GM19468 (cell line): ENCODE results near the gene DEXI.
"Not testable (repeated sequence)": the region's sequence is repeated elsewhere in the genome, so short reads cannot be mapped to it uniquely, and the experiment has no call there.

Experiments used
- ATAC-seq: cut with Tn5 transposase; IDR thresholded peaks from one replicate; pipeline ENCODE4 v1.9.1; 2021; ENCODE audit warnings: mild to moderate bottlenecking, moderate library complexity, moderate number of reproducible peaks; ENCODE audit not compliant: unreplicated experiment; ENCODE audit errors: extremely low read depth

DEXI gene

DNA sequence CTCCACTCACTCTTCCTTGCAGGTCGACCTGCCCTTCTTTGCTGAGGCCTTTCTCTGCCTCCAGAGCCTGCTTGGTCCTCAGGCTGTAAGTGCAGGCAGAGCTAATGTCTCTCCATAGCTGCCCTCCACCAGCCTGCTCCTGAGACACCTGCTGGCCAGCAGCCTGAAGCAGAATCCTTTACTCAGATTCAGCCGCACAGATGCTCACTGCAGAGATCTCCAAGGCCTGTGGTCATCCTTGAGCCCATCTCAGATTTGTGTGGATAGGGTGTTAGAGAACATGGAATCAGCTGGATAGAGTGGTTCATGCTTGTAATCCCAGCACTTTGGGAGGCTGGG lies 11.5 kb downstream of the DEXI start:
- no peak for ATAC-seq

DNA sequence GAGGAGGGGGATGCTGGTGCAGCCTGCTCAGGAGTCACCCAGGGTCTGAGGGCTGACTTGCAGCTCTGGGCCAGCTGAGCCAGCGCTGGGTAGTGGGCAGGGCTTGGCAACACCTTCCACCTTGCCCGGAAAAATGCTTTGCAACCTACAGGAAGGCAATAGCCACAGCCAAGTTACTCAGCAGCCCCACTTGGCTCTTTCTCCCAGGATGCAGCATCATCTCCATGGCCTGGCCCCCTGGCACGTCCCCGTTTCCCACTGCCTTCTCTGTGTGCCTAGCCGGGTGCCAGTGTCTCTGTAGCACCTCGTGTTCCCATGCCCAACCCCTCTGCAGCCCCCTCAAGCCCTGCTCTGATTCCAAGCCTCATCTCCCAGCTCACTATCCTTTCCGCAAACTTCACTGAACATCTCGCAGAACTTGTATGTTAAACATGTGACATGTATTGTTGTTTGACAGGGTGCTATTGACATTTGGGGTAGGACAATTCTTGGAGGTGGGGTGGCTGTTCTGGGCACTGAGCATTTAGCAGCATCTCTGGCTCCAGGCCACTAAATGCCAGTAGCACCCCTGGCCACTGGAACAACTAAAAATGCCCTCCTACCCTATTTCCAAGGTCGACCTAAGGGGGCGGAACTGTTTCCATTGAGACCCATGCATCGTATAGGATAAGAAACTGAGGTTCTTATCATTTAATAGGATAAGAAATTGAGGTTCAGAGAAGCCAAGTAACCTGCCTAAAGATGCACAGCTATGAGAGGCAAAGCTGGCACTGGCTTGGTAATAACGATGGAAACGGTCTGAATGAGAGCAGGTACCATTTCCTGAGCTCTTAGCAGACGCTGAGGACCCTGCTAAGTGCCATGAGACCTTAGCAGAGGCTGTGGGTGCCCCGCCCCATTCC lies 12.2 kb downstream of the DEXI start:
- ATAC-seq = no peak

DNA sequence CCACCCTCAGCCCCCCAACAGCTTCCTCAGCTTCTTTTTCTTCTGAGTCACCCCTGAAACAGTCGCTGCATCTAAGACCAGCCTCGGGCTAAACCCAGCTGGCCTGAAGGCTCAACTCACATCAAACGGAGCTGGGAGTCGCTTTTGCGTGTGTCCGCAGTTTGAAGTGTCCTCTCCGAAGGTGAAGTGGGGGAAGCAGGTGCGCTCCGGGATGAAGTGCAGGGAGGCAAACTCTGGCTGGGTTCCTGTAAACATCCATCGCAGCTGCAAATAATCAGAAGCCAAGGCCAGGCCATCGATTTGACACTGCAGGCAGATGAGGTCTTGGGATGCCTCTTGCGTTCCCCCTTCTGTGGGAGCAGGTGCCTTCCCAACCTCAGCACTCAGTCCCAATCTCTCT lies 13.2 kb downstream of the DEXI start:
- ATAC-seq = not testable (repeated sequence)

DNA sequence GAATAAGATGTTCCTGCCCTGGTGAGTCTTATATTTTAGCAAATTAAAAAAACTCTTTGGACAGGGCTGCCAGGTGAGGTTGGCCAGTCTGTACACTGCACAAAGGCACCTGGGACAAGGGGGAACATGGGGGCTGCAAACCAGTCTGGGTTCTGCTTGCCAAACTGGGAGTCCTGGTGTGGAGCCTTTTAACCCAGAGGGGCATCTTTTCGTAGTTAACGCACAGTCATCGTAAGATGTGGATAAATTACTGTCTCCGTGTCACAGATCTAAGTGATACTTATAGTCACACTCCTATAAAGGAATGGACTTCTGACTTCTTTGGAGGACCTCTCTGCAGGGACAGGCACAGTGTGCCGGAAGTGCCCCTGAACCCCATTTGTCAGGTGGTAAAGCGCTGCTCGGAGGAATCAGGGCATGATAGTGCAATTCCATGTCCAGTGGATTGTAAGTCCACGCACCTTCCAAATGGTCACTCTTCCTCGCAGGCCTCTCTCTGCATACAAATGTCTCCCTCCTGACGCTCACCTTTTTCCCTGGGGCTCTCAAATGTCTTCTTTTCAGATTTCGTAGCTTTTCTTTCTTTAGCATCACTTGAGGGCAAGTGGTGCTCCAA lies 14.7 kb downstream of the DEXI start:
- ATAC-seq = no peak

DNA sequence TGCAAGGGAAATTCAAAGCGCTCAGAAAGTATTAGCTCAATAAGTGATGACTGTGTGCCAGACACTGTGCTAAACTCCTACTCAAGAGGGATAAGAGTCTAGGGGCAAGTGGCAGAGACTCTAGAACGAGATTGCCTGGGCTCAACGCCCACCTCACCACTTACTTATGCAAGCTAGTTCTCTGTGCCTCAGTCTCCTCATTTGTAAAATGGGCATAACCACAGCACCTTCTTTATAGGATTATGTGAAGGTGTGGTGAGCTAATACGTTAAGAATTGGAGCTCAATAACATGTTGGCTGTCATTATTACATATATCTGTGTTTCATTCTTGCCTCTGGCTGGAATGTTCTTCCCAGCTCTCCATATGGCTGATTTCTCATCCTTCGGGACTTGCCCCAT lies 15.4 kb downstream of the DEXI start:
- no peak for ATAC-seq

DNA sequence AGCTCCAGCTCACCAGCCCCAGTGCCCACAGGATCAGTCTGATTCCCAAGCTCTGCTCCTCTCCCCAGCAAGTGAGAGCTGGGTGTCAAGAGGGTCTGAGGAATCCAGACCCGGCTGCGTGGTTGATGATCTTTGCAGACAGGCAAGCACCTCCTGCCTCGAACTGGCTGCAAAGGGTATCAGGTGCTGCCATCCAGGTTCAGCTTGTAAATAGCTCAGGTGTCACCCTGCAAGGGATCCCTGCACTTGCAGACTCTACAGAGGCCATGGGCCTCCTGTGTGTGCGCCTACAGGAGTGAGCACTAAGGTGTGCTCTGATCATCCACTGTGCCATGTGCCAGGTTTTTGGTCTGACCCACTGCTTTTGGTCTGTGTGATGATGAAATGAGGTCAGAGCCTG lies 16.2 kb downstream of the DEXI start:
- ATAC-seq = no peak

DNA sequence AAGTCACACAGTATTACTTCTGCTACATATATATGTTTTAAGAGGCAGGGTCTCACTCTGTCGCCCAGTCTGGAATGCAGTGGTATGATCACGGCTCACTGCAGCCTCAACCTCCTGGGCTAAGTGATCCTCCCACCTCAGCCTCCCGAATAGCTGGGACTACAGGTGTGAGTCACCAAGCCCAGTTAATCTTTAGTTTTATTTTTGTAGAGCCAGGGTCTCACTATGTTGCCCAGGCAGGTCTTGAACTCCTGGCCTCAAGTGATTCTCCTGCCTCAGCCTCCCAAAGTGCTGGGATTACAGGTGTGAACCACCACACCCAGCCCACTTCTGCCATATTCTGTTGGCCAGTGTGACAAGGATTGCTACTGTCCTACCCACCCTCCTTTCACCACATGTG lies 17.0 kb downstream of the DEXI start:
- not testable (repeated sequence) for ATAC-seq

DNA sequence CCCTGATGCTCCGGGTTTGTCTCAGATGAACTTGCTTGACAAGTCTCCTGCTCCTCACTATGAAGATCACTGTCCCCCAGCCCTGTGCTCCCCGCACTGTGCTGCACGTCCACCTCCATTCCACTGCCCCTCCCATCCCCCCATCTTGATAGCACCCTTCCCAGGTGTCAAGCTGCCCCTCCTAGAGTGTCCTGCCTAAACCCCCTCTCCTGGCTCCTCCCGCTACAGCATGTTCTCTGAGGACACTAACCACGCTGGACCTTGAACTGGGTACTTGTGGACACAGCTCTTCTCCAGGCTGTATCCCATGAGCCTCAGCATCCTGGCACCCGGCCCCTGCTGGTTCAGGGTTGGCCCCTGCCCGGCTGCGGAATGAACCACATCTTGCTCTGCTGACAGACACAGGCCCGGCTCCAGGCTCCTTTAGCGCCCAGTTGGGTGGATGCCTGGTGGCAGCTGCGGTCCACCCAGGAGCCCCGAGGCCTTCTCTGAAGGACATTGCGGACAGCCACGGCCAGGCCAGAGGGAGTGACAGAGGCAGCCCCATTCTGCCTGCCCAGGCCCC lies 18.5 kb downstream of the DEXI start:
- ATAC-seq = no peak

DNA sequence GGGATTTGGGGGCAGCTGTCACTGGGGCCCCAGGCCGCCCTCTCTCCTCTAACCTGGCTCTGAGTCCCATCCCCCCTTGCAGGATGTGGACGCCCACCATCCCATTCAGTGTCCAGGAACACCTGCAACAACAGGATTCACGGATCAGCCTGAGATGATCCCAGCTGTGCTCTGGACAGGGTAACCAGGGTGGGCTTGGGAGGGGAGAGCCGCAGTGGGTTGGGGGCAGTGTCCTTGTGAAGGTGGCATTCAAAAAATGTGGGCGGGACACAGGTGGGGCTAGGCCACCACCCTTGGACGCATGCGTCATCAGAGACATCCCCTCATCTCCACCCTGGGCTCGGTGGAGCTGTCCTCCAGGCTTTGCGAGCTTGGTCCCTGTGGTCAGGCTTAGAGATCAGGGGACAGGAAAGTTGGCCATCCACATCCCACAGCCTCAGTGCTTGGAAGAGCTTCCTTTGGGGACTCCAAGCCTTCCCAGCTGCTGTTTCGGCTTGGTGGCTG lies 19.1 kb downstream of the DEXI start:
- ATAC-seq = no peak

DNA sequence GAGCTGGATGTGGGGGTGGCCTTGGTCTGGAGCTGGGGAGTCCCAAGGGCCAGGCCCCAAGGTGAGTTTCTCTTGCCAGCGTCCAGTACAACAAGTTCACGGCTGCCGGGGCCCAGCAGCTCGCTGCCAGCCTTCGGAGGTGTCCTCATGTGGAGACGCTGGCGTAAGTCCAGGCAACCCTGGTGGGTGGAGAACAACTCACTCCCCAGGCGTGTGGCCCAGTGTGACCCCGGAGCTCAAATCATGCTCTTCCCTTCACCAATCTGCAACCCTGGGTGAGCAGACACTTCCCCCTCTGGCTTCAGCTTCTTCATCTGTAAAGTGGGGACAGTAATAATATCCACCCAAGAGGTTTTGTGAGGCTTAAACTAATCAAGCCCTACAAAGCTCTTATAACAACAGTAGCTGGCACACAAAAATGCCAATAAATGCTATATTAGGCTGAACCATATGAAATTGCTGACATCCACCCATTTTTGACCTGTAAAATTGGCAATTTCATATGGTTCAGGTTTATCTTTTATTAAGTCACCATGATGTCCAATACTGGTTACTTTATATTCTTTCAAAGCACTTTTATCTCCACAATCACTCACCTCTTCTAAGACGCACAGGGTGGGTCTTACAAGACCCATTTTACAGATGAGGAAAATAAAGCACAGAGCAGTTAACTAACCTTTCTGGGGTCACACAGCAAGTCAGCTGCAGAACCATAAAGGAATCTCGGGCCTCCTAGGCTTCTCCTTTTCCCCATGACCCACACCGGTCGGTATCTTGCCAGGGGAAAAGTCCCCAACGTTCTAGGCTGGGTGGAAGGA lies 19.7 kb downstream of the DEXI start:
- ATAC-seq = no peak

DNA sequence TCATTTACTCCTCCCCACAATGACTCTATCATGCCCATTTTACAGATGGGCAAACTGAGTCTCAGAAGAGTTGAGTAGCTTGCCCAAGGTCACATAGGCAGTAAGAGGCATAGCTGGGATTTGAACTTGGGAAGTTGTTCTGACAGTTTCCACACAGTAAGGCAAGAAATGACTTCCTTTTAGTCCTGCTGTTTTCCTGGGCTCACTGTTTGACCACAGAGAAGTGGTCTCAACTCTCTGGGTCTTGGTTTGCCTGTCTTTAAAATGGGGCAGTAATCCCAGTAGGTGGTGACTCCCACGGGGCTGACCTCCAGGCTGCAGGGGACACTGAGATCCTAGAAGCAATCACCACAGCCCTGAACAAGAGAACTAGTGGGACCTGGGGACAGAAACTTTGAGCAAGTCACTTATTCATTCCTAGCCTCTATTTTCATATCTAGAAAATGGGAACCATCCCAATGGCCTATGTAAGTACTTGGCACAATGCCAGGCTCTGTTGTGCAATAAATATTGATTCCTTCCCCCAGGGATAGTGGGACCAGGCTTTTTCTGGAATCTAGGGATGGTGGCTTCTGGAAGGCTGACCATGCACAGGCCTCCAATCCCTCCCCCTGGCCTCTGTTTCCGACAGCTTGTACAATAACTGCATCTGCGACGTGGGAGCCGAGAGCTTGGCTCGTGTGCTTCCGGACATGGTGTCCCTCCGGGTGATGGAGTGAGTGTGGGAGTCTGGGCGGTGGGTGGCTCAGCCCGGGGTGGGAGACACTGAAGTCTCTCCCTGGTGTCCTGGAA lies 20.5 kb downstream of the DEXI start:
- ATAC-seq = no peak

DNA sequence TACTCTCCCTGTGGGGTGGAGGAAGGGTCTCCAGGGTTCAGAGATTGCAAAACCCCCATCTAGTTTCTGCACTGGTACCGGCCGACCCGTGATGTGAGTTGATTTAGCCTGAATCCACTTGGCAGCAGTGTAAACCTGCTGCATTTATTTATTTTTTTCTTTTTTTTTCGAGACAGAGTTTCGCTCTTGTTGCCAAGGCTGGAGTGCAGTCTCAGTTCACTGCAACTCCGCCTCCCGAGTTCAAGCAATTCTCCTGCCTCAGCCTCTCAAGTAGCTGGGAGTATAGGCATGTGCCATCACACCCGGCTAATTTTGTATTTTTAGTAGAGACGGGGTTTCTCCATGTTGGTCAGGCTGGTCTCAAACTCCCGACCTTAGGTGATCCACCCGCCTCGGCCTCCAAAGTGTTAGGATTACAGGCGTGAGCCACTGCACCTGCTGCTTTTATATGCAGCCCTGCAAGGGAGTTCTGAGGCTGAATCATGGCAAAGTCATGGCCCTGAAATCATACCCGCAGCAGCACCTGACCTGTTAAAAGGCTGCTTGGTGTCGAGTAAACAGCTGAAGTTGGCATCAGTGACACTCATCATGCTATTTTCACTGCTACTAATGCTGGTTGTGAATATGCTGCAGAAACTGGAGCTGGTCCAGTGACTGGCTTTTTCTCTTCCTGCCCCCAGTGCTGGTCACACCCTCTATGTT lies 21.4 kb downstream of the DEXI start:
- no peak for ATAC-seq

DNA sequence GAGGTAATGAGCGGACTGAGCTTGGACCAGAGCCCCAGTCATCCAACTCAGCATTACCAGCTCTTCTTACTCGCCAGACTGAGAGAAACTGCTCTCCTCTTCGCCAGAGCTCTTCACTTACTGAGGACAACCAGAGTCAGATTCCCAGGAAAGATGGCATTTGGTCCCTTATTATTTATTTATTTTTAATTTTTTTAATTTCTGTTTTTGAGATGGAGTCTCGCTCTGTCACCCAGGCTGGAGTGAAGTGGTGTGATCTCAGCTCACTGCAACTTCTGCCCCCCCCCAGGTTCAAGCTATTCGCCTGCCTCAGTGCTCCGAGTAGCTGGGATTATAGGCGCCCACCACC lies 23.3 kb downstream of the DEXI start:
- no peak for ATAC-seq

DNA sequence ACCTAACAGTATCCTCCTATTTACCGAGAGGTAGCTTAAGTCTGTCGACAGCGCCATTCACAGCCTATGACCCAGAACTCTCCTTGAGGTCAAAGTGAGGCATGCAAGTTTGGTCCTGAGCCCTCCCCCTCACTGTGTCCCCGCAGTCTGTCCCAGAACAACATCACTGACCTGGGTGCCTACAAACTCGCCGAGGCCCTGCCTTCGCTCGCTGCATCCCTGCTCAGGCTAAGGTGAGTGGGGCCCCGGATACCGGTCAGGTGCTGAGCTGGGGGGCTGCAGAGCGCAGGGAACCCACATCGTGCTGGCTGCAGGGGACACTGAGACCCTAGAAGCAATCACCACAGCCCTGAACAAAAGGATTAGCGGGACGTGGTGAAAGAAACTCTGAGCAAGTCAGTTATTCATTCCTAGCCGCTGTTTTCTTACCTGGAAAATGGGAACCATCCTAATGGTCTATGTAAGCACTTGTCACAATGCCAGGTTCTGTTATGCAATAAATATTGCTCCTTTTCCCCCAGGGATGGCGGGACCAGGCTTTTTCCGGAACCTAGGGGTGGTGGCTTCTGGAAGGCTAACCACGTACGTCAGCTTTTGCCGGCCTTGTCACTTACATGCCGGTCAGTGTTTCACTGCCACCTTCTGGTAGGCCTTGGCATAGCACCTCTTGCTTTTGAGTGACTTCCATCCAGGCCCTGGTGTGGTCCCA lies 23.8 kb downstream of the DEXI start:
- ATAC-seq = no peak

DNA sequence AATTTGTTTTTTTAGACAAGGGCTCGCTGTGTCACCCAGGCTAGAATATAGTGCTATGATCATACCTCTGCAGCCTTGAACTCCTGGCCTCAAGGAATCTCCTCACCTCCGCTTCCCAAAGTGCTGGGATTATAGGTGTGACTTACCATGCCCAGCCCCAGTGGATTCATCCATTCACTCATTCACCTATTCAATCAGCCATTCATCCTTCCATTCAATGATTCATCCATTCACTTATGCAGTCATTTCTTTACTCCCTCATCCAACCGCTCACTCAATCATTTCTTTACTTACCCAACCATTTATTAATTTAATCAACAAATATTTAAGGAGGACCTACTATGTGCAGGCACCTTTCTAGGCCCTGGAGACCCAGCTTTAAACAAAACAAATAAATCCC lies 25.7 kb downstream of the DEXI start:
- ATAC-seq = no peak

DNA sequence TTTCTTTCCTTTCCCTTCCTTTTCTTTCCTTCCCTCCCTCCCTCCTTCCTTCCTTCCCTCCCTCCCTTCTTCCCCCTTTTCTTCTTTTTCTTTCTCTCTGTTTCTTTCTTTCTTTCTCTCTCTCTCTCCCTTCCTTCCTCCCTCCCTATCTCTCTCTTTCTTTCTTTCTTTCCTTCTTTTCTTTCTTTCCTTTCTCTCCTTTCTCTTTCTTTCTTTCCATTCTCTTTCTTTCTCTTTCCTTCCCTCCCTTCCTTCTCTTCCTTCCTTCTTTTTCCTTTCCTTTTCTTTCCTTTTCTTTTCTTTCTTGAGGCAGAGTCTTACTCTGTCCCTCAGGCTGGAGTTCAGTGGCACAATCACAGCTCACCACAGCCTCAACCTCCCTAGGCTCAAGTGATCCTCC lies 31.0 kb downstream of the DEXI start:
- ATAC-seq = no peak

DNA sequence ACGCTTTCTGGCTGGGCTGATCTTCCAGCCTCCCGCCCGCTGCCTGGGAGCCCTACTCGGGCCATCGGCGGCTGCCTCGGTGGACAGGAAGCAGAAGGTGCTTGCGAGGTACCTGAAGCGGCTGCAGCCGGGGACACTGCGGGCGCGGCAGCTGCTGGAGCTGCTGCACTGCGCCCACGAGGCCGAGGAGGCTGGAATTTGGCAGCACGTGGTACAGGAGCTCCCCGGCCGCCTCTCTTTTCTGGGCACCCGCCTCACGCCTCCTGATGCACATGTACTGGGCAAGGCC lies 34.6 kb downstream of the DEXI start:
- ATAC-seq = no peak

DNA sequence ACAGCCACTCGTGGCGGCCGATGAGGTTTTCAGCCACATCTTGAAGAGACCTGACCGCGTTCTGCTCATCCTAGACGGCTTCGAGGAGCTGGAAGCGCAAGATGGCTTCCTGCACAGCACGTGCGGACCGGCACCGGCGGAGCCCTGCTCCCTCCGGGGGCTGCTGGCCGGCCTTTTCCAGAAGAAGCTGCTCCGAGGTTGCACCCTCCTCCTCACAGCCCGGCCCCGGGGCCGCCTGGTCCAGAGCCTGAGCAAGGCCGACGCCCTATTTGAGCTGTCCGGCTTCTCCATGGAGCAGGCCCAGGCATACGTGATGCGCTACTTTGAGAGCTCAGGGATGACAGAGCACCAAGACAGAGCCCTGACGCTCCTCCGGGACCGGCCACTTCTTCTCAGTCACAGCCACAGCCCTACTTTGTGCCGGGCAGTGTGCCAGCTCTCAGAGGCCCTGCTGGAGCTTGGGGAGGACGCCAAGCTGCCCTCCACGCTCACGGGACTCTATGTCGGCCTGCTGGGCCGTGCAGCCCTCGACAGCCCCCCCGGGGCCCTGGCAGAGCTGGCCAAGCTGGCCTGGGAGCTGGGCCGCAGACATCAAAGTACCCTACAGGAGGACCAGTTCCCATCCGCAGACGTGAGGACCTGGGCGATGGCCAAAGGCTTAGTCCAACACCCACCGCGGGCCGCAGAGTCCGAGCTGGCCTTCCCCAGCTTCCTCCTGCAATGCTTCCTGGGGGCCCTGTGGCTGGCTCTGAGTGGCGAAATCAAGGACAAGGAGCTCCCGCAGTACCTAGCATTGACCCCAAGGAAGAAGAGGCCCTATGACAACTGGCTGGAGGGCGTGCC lies 35.1 kb downstream of the DEXI start:
- no peak for ATAC-seq
